ENCODE results near the gene PTPRN2. TPM values are rescaled to one million over a fixed set of nuclear protein-coding genes. Genes with fewer than 3 reads are reported as not detected.

PTPRN2 gene
- polyA plus RNA-seq, 1 experiment: 0.31 TPM

DNA sequence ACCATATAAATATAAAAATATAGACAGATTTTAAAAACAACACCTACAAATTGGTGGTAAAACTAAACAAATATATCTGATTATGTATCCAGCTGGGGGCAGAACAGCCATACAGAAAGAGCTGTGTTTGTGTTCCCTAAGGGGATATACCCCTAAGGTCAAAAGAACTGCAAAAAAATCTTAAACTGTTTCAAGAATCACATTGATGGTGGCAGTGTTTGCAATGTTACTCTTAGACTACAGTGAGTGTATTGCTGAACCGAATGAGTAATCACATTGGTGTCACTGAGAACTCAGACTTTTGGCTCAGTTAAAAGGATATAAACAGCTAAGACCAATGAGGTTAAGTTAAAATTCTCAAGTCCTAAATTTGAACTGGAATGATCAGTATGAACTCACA lies 27.1 kb upstream of the PTPRN2 start:
- no peaks in the 10 kb centered on the region for H3K27me3 ChIP-seq (ENCODE audit: control insufficient read depth, insufficient read depth, low read length)
- TF ChIP-seq, protein P1, sequence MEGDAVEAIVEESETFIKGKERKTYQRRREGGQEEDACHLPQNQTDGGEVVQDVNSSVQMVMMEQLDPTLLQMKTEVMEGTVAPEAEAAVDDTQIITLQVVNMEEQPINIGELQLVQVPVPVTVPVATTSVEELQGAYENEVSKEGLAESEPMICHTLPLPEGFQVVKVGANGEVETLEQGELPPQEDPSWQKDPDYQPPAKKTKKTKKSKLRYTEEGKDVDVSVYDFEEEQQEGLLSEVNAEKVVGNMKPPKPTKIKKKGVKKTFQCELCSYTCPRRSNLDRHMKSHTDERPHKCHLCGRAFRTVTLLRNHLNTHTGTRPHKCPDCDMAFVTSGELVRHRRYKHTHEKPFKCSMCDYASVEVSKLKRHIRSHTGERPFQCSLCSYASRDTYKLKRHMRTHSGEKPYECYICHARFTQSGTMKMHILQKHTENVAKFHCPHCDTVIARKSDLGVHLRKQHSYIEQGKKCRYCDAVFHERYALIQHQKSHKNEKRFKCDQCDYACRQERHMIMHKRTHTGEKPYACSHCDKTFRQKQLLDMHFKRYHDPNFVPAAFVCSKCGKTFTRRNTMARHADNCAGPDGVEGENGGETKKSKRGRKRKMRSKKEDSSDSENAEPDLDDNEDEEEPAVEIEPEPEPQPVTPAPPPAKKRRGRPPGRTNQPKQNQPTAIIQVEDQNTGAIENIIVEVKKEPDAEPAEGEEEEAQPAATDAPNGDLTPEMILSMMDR (IDR thresholded peaks at IDR 0.05; ENCODE audit: insufficient read depth, low read depth, low read length): no peak
- H3K4me3 ChIP-seq (ENCODE audit: low read depth, low read length): no peak overlapping the region
- DNase-seq (ENCODE audit: low read depth): peak; percentile 26
- ChIA-PET POLR2A (interaction anchor here (0.6 kb wide), 1 partner anchor 34 kb away, joined by 3 read pairs; no protein-coding TSS in a partner anchor), CTCF (interaction anchor here (1.4 kb wide), 3 partner anchors 8 to 31 kb away, joined by 3 to 4 read pairs (median 4); no protein-coding TSS in a partner anchor)
- H3K36me3 ChIP-seq (ENCODE audit: control insufficient read depth, insufficient read depth, low read length): no peaks in the 10 kb centered on the region

DNA sequence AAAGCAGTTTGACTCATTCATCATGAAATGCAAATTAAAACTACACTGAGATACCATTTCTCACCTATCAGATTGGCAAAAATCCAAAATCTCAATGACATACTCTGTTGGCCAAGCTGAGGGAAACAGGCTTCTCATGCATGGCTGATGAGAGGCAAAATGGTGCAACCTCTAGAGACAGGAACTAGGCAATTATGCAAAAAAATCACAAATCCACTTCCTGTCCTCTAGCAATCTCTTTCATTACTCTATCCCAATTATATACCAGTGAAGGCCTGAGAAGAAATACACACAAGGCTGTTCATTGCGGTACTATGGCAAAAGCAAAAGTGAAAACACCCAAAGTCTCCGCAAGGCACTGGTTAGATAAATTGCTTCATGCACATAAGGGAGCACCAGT lies 25.9 kb upstream of the PTPRN2 start:
- H3K27me3 ChIP-seq (ENCODE audit: control insufficient read depth, insufficient read depth, low read length): no peaks in the 10 kb centered on the region
- POLR2A ChIA-PET: no interaction called here
- CTCF ChIA-PET: no interaction called here

DNA sequence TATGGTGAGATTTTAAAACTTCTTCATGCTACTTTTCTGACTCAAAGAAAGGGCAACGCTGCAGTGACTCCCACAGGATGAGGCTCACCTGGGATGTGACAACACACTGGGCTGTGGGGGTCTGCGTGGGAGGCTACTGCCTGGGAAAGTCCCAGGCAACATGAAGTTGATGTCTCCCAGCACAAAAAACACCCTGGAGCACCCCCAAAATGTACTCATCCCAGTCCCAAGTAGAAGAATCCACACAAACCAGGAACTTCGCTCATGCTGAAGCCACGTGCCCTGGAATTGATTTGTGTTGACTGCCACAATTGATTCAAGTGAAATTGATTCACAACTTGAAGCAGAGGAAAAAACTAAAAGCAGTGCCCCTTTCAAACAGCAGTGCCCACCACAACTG lies 24.9 kb upstream of the PTPRN2 start:
- no peak for DNase-seq (ENCODE audit: low read depth)
- Histone ChIP-seq H3K27me3 (ENCODE audit: control insufficient read depth, insufficient read depth, low read length) (no peaks in the 10 kb centered on the region), H3K36me3 (ENCODE audit: control insufficient read depth, insufficient read depth, low read length) (no peaks in the 10 kb centered on the region), H3K4me3 (ENCODE audit: low read depth, low read length) (no peak overlapping the region)
- POLR2A ChIA-PET: no interaction called here
- CTCF ChIA-PET: no interaction called here
- TF ChIP-seq, protein P1 (IDR thresholded peaks at IDR 0.05; ENCODE audit: insufficient read depth, low read depth, low read length): no peak

More for the DNA sequence above, 25.9 kb upstream of the PTPRN2 start:
- TF ChIP-seq, protein P1 (IDR thresholded peaks at IDR 0.05; ENCODE audit: insufficient read depth, low read depth, low read length): no peak
- DNase-seq (ENCODE audit: low read depth): no peak
- no peak overlapping the region for H3K4me3 ChIP-seq (ENCODE audit: low read depth, low read length)
- H3K36me3 ChIP-seq (ENCODE audit: control insufficient read depth, insufficient read depth, low read length): no peaks in the 10 kb centered on the region

DNA sequence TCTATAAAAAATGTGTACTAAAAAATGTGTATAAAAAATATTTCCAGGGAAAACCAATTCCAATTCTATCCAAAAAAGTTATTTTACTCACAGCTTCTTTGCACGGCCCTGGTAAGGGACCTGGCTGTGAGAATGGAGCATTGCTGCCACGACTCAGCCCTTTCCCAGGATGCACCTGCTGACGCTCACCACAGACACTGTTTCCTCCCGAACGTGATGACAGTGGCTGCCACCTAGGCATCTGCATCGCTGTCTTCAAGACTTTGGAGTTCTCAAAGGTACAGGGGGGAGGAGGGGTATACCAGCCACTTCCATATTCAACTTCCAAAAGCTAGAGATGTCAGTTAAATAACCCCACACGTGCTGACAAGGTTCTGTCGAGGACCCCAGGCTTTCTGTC lies 23.9 kb upstream of the PTPRN2 start:
- Histone ChIP-seq H3K36me3 (ENCODE audit: control insufficient read depth, insufficient read depth, low read length) (no peaks in the 10 kb centered on the region), H3K27me3 (ENCODE audit: control insufficient read depth, insufficient read depth, low read length) (no peaks in the 10 kb centered on the region), H3K4me3 (ENCODE audit: low read depth, low read length) (no peak overlapping the region)
- POLR2A ChIA-PET: no interaction called here
- no peak for DNase-seq (ENCODE audit: low read depth)
- CTCF ChIA-PET: no interaction called here
- TF ChIP-seq, protein P1 (IDR thresholded peaks at IDR 0.05; ENCODE audit: insufficient read depth, low read depth, low read length): no peak

DNA sequence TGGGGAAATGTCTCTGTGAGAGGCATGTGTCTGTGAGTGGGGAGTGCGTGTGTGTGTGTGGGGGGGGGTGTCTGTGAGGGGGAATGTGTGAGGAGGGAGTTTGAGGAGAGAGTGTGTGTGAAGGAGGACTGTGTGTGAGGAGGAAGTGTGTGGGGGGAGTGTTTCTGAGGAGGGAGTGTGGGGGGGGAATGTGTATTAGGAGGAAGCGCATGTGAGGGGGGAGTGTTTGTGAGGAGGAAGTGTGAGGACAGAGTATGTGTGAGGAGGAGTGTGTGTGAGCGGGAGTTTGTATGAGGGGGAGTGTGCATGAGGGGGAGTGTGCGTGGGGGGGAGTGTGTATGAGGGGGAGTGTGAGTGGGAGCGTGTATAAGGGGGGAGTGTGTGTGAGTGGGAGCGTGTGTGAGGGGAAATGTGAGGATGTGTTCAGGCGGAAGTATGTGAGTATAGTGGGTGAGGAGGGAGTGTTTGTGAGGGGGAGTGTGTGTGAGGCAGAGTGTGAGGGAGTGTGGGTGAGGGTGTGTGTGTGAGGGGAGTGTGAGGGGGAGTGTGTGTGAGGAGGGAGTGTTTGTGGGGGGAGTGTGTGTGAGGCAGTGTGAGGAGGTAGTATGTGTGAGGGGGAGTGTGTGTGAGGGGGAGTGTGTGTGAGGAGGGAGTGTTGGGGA lies 21.8 kb upstream of the PTPRN2 start:
- ChIA-PET CTCF (interaction anchor here (0.6 kb wide), 1 partner anchor 447 kb away, joined by 3 read pairs; no protein-coding TSS in a partner anchor), POLR2A (no interaction called here)
- Histone ChIP-seq H3K36me3 (ENCODE audit: control insufficient read depth, insufficient read depth, low read length) (no peaks in the 10 kb centered on the region), H3K27me3 (ENCODE audit: control insufficient read depth, insufficient read depth, low read length) (no peaks in the 10 kb centered on the region), H3K4me3 (ENCODE audit: low read depth, low read length) (no peak overlapping the region)
- TF ChIP-seq, protein P1 (IDR thresholded peaks at IDR 0.05; ENCODE audit: insufficient read depth, low read depth, low read length): no peak
- DNase-seq (ENCODE audit: low read depth): no peak

Measured in BJ (cell line).